Panc1 (cell line): ENCODE data around the gene AMDHD2. TPM values are rescaled to one million over a fixed set of nuclear protein-coding genes. Genes with fewer than 3 reads are reported as not detected.

Experiments
- ATAC-seq: fragments of 200-7000 bp; cut with Tn5 transposase; 2 replicates; pipeline ENCODE4 v1.9.1; 2020; ENCODE audit warnings: mild to moderate bottlenecking, moderate library complexity
- BruUV-seq: library from RNA; stranded (reverse); fragments of 400-500 nt; replicated peaks from 2 replicates; lab custom pipeline; 2021; lab: Mats Ljungman, UMichigan
- CTCF ChIA-PET: fragments of 300-600 bp; sonication (Branson Sonifier 250); formaldehyde crosslinking; loops from one replicate; lab custom pipeline; 2022; ENCODE audit warnings: antibody characterized with exemption; lab: Charles Lee
- POLR2A ChIA-PET: fragments of 300-600 bp; sonication (Branson Sonifier 250); formaldehyde crosslinking; loops from one replicate; lab custom pipeline; 2022; ENCODE audit warnings: antibody characterized with exemption; lab: Charles Lee
- DNase-seq: peaks from one replicate; pipeline ENCODE4 v3.0.0-alpha.2; 2010; ENCODE audit warnings: low read depth, low spot score
- H3K27ac ChIP-seq: 2 replicates; pipeline ENCODE4 v1.5.1; 2011; ENCODE audit warnings: mild to moderate bottlenecking, low read length, inconsistent platforms
- H3K27me3 ChIP-seq: fragments of 200-500 bp; sonication (Bioruptor generic); 2 replicates; pipeline ENCODE4 v1.6.0; 2014; ENCODE audit warnings: low read length, inconsistent platforms; ENCODE audit not compliant: control insufficient read depth, insufficient read depth
- H3K36me3 ChIP-seq: fragments of 200-500 bp; sonication (Bioruptor generic); 2 replicates; pipeline ENCODE4 v1.5.1; 2014; ENCODE audit warnings: inconsistent platforms, mild to moderate bottlenecking, low read length, moderate library complexity; ENCODE audit not compliant: control insufficient read depth, insufficient read depth
- H3K4me1 ChIP-seq: 2 replicates; pipeline ENCODE4 v1.5.1; 2011; ENCODE audit warnings: inconsistent platforms, mild to moderate bottlenecking, low read length, moderate library complexity; ENCODE audit not compliant: control insufficient read depth, insufficient read depth
- H3K4me3 ChIP-seq, 2 experiments: 2 replicates each; pipeline ENCODE4 v1.5.1; 2011 to 2012; ENCODE audit warnings: low read depth in 2 of 2, low read length in 2 of 2, mild to moderate bottlenecking in 2 of 2, inconsistent platforms in 1 of 2, moderate library complexity in 1 of 2
- H3K9me3 ChIP-seq: fragments of 200-500 bp; sonication (Bioruptor generic); 2 replicates; pipeline ENCODE4 v1.5.1; 2014; ENCODE audit warnings: low read depth, mild to moderate bottlenecking, inconsistent platforms, low read length, moderate library complexity; ENCODE audit not compliant: control insufficient read depth, insufficient read depth
- POLR2AphosphoS5 ChIP-seq: IDR thresholded peaks from 2 replicates; pipeline ENCODE4 v1.6.1; 2012; ENCODE audit warnings: mild to moderate bottlenecking, low read depth, low read length, moderate library complexity
- SIN3A ChIP-seq: IDR thresholded peaks from 2 replicates; pipeline ENCODE4 v1.6.1; 2012; ENCODE audit warnings: low read depth, mild to moderate bottlenecking, low read length, moderate library complexity, borderline replicate concordance; ENCODE audit not compliant: insufficient read depth
- TCF7L2 ChIP-seq: IDR thresholded peaks from 2 replicates; pipeline ENCODE4 v1.6.1; 2011; ENCODE audit warnings: mild to moderate bottlenecking, low read depth, low read length, inconsistent platforms
- in situ Hi-C: cut with HindIII; loops from 2 replicates; pipeline ENCODE4 v1.10.0; 2016; ENCODE audit warnings: low sequenced_read_pairs, low pct_unique_long_range_greater_than_20kb
- intact Hi-C: fragments of 100-400 bp; cut with micrococcal nuclease; formaldehyde crosslinking; loops from one replicate; pipeline ENCODE4 v1.10.0; 2022; ENCODE audit not compliant: unreplicated experiment
- total RNA-seq: library from RNA; stranded (reverse); gene quantifications from one replicate; pipeline ENCODE4 v1.2.1, GENCODE V29; 2021; ENCODE audit not compliant: unreplicated experiment
- TF ChIP-seq, protein P1 (sequence below), 2 experiments: IDR thresholded peaks; 2 replicates each; pipeline ENCODE4 v1.6.1; 2011 to 2012; ENCODE audit warnings: low read depth in 2 of 2, control low read depth in 1 of 2, low read length in 1 of 2, mild to moderate bottlenecking in 1 of 2, moderate library complexity in 1 of 2; ENCODE audit not compliant: insufficient read depth in 1 of 2
- TF ChIP-seq, protein P2 (sequence below): fragments of 450-650 bp; IDR thresholded peaks from 2 replicates; pipeline ENCODE4 v1.5.1; 2017; ENCODE audit warnings: mild to moderate bottlenecking

Gene AMDHD2
- total RNA-seq, 1 experiment from 2014 or later = 87.5 TPM

DNA sequence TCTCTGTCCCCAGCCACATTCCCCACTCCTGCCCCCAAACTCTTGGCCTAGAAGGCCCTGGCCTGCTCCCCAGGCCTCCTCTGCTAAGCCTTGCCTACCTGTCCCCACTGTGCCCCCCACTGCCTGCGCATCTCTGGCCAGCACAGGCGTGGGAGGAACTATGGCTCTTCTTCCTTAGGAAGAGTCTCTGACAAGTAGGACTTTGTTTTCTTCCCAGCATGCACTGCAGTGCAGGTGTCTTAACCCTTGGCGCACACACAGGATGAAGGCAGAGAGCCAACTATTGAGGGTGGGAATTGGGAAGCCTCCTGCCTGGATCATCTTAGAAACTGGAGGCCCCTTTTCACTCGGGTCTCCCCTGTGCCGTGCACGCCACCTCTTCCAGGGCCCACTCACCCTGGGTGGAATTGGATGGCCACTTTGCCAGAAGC is 3.6 kb downstream of the AMDHD2 start:
- in situ Hi-C loops = no loop called here

DNA sequence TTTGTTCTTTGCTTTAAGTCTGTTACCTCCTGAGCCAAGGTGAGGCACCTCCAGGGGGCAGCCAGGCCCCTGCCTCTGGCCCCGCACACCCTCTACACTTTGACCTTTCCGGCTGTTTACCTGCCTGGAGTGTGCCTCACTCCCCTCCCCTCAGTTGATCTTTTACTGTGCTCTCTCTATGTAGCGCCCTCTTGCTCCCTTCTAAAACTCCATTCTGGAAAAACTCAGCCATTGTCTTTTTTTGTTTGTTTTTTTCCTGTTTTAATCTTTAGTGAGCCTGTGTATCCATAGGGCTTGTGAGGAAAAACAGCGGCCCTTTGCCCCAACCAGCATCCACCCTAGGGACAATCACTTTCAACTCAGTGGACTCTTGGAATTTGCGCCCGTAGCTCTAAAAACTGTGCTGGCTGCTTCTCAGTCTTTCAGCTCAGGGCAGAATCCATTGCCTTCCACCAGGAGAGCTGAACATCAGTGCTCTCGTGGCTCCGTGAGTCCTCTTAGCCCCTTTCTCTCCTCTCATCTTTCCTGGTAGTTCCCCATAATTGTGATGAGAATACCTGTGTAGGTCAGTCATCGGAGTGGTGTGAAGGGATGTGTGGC is 4.3 kb downstream of the AMDHD2 start:
- no peak overlapping the region for H3K27ac ChIP-seq
- no peaks in the 10 kb centered on the region for H3K9me3 ChIP-seq
- peaks cover 5% of the 10 kb centered on the region for H3K4me1 ChIP-seq
- ChIA-PET POLR2A (no interaction called here), CTCF (no interaction called here)
- DNase-seq = no peak
- TF ChIP-seq SIN3A (no peak), POLR2AphosphoS5 (no peak)
- TF ChIP-seq, protein P1, sequence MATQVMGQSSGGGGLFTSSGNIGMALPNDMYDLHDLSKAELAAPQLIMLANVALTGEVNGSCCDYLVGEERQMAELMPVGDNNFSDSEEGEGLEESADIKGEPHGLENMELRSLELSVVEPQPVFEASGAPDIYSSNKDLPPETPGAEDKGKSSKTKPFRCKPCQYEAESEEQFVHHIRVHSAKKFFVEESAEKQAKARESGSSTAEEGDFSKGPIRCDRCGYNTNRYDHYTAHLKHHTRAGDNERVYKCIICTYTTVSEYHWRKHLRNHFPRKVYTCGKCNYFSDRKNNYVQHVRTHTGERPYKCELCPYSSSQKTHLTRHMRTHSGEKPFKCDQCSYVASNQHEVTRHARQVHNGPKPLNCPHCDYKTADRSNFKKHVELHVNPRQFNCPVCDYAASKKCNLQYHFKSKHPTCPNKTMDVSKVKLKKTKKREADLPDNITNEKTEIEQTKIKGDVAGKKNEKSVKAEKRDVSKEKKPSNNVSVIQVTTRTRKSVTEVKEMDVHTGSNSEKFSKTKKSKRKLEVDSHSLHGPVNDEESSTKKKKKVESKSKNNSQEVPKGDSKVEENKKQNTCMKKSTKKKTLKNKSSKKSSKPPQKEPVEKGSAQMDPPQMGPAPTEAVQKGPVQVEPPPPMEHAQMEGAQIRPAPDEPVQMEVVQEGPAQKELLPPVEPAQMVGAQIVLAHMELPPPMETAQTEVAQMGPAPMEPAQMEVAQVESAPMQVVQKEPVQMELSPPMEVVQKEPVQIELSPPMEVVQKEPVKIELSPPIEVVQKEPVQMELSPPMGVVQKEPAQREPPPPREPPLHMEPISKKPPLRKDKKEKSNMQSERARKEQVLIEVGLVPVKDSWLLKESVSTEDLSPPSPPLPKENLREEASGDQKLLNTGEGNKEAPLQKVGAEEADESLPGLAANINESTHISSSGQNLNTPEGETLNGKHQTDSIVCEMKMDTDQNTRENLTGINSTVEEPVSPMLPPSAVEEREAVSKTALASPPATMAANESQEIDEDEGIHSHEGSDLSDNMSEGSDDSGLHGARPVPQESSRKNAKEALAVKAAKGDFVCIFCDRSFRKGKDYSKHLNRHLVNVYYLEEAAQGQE (IDR thresholded peaks at IDR 0.05; ENCODE audit: insufficient read depth in 1 of 2, low read depth in 2 of 2, low read length in 1 of 2) = no peak
- TF ChIP-seq, protein P2, sequence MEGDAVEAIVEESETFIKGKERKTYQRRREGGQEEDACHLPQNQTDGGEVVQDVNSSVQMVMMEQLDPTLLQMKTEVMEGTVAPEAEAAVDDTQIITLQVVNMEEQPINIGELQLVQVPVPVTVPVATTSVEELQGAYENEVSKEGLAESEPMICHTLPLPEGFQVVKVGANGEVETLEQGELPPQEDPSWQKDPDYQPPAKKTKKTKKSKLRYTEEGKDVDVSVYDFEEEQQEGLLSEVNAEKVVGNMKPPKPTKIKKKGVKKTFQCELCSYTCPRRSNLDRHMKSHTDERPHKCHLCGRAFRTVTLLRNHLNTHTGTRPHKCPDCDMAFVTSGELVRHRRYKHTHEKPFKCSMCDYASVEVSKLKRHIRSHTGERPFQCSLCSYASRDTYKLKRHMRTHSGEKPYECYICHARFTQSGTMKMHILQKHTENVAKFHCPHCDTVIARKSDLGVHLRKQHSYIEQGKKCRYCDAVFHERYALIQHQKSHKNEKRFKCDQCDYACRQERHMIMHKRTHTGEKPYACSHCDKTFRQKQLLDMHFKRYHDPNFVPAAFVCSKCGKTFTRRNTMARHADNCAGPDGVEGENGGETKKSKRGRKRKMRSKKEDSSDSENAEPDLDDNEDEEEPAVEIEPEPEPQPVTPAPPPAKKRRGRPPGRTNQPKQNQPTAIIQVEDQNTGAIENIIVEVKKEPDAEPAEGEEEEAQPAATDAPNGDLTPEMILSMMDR = no peak
- in situ Hi-C loops = no loop called here
- H3K27me3 ChIP-seq = no peaks in the 10 kb centered on the region
- H3K4me3 ChIP-seq = no peak overlapping the region
- BruUV-seq = no TSS peak
- no peak for ATAC-seq
- H3K36me3 ChIP-seq = peaks cover 3% of the 10 kb centered on the region; the same call in 1 of the 2 replicates
- intact Hi-C loops = no loop called here

More for the DNA sequence above, 3.6 kb downstream of the AMDHD2 start:
- Histone ChIP-seq H3K4me3 (no peak overlapping the region), H3K36me3 (peaks cover 3% of the 10 kb centered on the region; the same call in 1 of the 2 replicates), H3K4me1 (peaks cover 11% of the 10 kb centered on the region), H3K9me3 (no peaks in the 10 kb centered on the region), H3K27ac (no peak overlapping the region), H3K27me3 (no peaks in the 10 kb centered on the region)
- POLR2A ChIA-PET = no interaction called here
- CTCF ChIA-PET = no interaction called here
- TF ChIP-seq, protein P1 (IDR thresholded peaks at IDR 0.05; ENCODE audit: insufficient read depth in 1 of 2, low read depth in 2 of 2, low read length in 1 of 2) = no peak
- TF ChIP-seq TCF7L2 (no peak), SIN3A (no peak), POLR2AphosphoS5 (no peak)
- TF ChIP-seq, protein P2 = no peak
- DNase-seq (no peak), ATAC-seq (no peak)
- no TSS peak for BruUV-seq
- intact Hi-C loops = no loop called here
